Cerebellar nuclear complex (tissue), 1 donor: ENCODE results near the gene PGAP1.

ENCODE experiments used
- DNase-seq, 2 experiments: peaks; one replicate each; lab custom pipeline; 2025; lab: John Stamatoyannopoulos, UW

The PGAP1 gene

GRCh38 chr2:196926562-196927375 is at the start of gene PGAP1:
PGAP1 (minus strand) TSS chr2:196926707; CDS start chr2:196926616, 91 bp downstream.
- DNase-seq = peak; percentile 26 to 69

GRCh38 chr2:196974970-196975369 is 48.5 kb upstream of the PGAP1 start:
- no peak for DNase-seq

GRCh38 chr2:196971574-196972279 is 45.2 kb upstream of the PGAP1 start:
- DNase-seq = no peak

- no peak for DNase-seq
These were observed 43.6 kb upstream of the PGAP1 start for GRCh38 chr2:196970099-196970498.

GRCh38 chr2:196968516-196968915 is 42.0 kb upstream of the PGAP1 start:
- no peak for DNase-seq

GRCh38 chr2:196967775-196968174 is 41.3 kb upstream of the PGAP1 start:
- DNase-seq = no peak

GRCh38 chr2:196967116-196967515 is 40.6 kb upstream of the PGAP1 start:
- DNase-seq = no peak

- DNase-seq = no peak
These were observed 39.6 kb upstream of the PGAP1 start for GRCh38 chr2:196966061-196966460.

GRCh38 chr2:196965651-196966050 is 39.1 kb upstream of the PGAP1 start:
- no peak for DNase-seq

- DNase-seq = no peak
These were observed 37.5 kb upstream of the PGAP1 start for GRCh38 chr2:196963961-196964360.

GRCh38 chr2:196963043-196963442 is 36.5 kb upstream of the PGAP1 start:
- no peak for DNase-seq

GRCh38 chr2:196962325-196962724 is 35.8 kb upstream of the PGAP1 start:
- DNase-seq = no peak

- no peak for DNase-seq
These were observed 35.4 kb upstream of the PGAP1 start for GRCh38 chr2:196961889-196962288.

GRCh38 chr2:196959734-196960338 is 33.3 kb upstream of the PGAP1 start:
- no peak for DNase-seq

GRCh38 chr2:196959281-196959680 is 32.8 kb upstream of the PGAP1 start:
- no peak for DNase-seq

GRCh38 chr2:196957881-196958525 is 31.5 kb upstream of the PGAP1 start:
- DNase-seq = no peak

- no peak for DNase-seq
These were observed 30.9 kb upstream of the PGAP1 start for GRCh38 chr2:196957442-196957841.

GRCh38 chr2:196956069-196956468 is 29.6 kb upstream of the PGAP1 start:
- DNase-seq = no peak

- DNase-seq = no peak
These were observed 28.5 kb upstream of the PGAP1 start for GRCh38 chr2:196955036-196955435.

- DNase-seq = no peak
These were observed 27.5 kb upstream of the PGAP1 start for GRCh38 chr2:196954001-196954400.

- no peak for DNase-seq
These were observed 26.4 kb upstream of the PGAP1 start for GRCh38 chr2:196952936-196953335.

- no peak for DNase-seq
These were observed 25.5 kb upstream of the PGAP1 start for GRCh38 chr2:196951973-196952372.
